Neutrophil (primary cell): ENCODE measurements around the gene ST7.

ENCODE experiments used
- H3K27ac ChIP-seq: fragments of 200-600 bp; sonication (generic); 2 replicates; pipeline ENCODE4 v1.5.1; 2016; ENCODE audit warnings: mild to moderate bottlenecking, moderate library complexity
- H3K27me3 ChIP-seq: fragments of 200-600 bp; sonication (generic); 2 replicates; pipeline ENCODE4 v1.6.0; 2016; ENCODE audit warnings: mild to moderate bottlenecking
- H3K36me3 ChIP-seq: fragments of 200-600 bp; sonication (generic); 2 replicates; pipeline ENCODE4 v1.5.1; 2017
- H3K4me1 ChIP-seq, 2 experiments: fragments of 200-600 bp in 1 of 2; sonication (generic) in 1 of 2; 1 replicate in 1 of 2; 2 replicates in 1 of 2; pipeline versions ENCODE4 v1.5.1 to v1.6.1; 2013 to 2016; ENCODE audit warnings: low read depth in 1 of 2, low read length in 1 of 2, mild to moderate bottlenecking in 1 of 2, moderate library complexity in 1 of 2; ENCODE audit not compliant: control insufficient read depth in 1 of 2, insufficient read depth in 1 of 2
- H3K4me3 ChIP-seq, 2 experiments: fragments of 200-600 bp in 1 of 2; sonication (generic) in 1 of 2; 1 replicate in 1 of 2; 2 replicates in 1 of 2; pipeline ENCODE4 v1.5.1; 2013 to 2016; ENCODE audit warnings: low read depth in 1 of 2, low read length in 1 of 2, mild to moderate bottlenecking in 1 of 2, moderate library complexity in 1 of 2
- H3K9me3 ChIP-seq: fragments of 200-600 bp; sonication (generic); 2 replicates; pipeline ENCODE4 v1.5.1; 2016
- TF ChIP-seq, protein P1 (sequence below): fragments of 200-600 bp; sonication (generic); IDR thresholded peaks from 2 replicates; pipeline ENCODE4 v1.5.1; 2016; ENCODE audit warnings: antibody characterized with exemption

The ST7 gene

DNA sequence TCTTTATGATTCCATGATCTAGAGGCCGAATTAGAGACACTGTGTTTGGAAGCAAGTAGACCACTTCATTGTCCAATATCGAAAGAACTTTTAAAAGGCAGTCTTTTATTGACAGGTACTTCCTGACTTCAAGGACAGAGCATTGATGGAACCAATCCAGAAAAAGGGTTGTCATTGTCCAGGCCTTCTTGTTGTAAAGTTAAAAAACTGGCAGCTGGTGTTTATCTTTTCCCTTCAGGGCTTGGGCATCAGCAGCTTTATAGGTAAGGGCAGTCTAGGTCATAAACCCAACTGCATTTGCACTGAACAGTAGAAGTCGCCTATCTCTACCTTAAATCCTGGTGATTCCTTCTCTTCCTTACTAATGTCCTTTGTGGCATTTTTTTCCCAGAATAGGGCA, 95.6 kb downstream of the ST7 start:
- Histone ChIP-seq H3K4me3 (no peak overlapping the region), H3K4me1 (peaks cover 8 to 12% of the 10 kb centered on the region in 2 experiments), H3K27ac (no peak overlapping the region)

DNA sequence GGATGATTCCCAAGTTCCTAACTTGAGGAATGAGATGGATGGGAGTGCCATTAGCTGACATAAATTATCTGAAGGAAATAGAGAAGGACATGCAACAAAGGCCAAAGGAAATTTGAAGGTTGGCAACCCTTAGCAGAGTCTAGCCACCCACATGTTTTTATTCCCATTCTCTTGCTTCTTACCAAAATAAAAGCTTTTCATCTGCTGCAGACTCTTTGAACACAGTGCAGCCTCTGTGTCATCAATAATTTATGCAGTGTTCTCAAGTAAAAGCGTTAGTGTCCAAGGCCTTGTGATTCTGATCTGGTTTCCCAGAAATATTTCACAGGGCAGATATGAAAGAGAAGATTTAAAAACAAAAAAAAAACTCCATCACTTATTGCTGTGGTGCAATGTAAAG, 98.5 kb downstream of the ST7 start:
- TF ChIP-seq, protein P1, sequence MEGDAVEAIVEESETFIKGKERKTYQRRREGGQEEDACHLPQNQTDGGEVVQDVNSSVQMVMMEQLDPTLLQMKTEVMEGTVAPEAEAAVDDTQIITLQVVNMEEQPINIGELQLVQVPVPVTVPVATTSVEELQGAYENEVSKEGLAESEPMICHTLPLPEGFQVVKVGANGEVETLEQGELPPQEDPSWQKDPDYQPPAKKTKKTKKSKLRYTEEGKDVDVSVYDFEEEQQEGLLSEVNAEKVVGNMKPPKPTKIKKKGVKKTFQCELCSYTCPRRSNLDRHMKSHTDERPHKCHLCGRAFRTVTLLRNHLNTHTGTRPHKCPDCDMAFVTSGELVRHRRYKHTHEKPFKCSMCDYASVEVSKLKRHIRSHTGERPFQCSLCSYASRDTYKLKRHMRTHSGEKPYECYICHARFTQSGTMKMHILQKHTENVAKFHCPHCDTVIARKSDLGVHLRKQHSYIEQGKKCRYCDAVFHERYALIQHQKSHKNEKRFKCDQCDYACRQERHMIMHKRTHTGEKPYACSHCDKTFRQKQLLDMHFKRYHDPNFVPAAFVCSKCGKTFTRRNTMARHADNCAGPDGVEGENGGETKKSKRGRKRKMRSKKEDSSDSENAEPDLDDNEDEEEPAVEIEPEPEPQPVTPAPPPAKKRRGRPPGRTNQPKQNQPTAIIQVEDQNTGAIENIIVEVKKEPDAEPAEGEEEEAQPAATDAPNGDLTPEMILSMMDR, result no peak
- Histone ChIP-seq H3K27ac (no peak overlapping the region), H3K27me3 (no peaks in the 10 kb centered on the region), H3K4me3 (no peak overlapping the region), H3K36me3 (no peaks in the 10 kb centered on the region), H3K4me1 (peaks cover 8 to 12% of the 10 kb centered on the region in 2 experiments), H3K9me3 (no peaks in the 10 kb centered on the region)

More for the DNA sequence above, 95.6 kb downstream of the ST7 start:
- no peaks in the 10 kb centered on the region for H3K36me3 ChIP-seq
- TF ChIP-seq, protein P1, result no peak
- H3K27me3 ChIP-seq, result no peaks in the 10 kb centered on the region
- H3K9me3 ChIP-seq, result no peaks in the 10 kb centered on the region

DNA sequence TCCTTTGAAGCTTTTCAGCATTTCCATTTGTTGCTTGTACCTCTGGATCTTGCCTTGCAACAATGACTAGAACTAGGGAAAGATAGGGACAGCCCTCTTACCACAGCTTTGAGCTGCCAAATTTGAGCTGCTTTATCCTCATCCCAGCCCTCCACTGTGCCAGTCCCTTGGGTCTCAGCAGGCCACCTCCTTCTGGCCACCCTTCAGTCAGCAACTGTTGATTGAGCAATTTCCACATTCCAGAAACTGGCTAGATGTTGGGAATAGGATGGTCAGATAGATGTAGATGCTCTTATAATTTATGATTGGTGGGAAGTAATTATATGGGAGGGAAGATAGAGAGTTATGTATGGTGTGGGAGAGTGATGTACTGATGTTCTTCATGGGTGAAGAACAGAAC, 100.1 kb downstream of the ST7 start:
- peaks cover 6 to 7% of the 10 kb centered on the region in 2 experiments for H3K4me1 ChIP-seq
- H3K9me3 ChIP-seq, result no peaks in the 10 kb centered on the region
- H3K36me3 ChIP-seq, result no peaks in the 10 kb centered on the region
- H3K27me3 ChIP-seq, result no peaks in the 10 kb centered on the region
- H3K27ac ChIP-seq, result no peak overlapping the region
- TF ChIP-seq, protein P1, result no peak
- H3K4me3 ChIP-seq, result no peak overlapping the region

DNA sequence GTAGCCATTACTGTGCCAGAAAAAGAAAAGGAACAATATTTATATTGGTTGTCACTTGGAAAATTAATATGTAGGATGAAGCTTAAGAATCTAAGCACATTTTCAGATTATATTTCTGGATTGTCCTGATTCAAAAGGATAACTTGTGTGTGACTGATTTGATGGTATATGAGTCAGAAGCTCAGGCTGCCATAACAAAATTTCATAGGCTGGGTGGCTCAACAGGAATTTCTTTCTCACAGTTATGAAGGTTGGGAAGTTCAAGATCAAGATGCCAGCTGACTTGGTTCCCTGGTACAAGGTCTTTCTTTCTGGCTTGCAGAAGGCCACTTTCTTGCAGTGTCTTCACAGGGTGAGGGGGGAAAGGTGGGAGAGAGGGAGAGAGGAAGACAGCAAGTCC, 108.5 kb downstream of the ST7 start:
- H3K9me3 ChIP-seq, result no peaks in the 10 kb centered on the region
- H3K27ac ChIP-seq, result no peak overlapping the region
- no peak overlapping the region for H3K4me3 ChIP-seq
- no peaks in the 10 kb centered on the region for H3K27me3 ChIP-seq
- TF ChIP-seq, protein P1, result no peak
- no peaks in the 10 kb centered on the region for H3K4me1 ChIP-seq
- H3K36me3 ChIP-seq, result no peaks in the 10 kb centered on the region

DNA sequence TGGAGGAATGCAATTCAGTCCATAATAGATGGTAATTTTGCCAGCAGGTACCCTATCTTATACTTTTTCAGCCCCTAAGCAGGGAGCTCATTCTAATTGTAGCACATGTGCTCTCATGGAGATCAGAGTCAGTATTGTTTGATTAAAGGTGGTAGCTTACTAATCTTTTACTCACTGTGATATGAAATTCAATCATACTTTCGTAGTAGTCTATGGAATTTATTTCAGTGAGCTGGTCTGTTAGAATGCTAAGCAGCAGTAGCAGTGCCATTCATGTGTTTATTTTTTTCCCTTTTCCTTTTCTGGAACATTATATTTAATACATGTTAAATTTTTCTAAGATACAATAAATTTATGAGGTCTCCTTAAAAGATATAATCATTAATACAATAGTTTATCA, 109.0 kb downstream of the ST7 start:
- Histone ChIP-seq H3K4me3 (no peak overlapping the region), H3K27ac (no peak overlapping the region), H3K9me3 (no peaks in the 10 kb centered on the region), H3K36me3 (no peaks in the 10 kb centered on the region), H3K4me1 (no peaks in the 10 kb centered on the region), H3K27me3 (no peaks in the 10 kb centered on the region)
- TF ChIP-seq, protein P1, result no peak

DNA sequence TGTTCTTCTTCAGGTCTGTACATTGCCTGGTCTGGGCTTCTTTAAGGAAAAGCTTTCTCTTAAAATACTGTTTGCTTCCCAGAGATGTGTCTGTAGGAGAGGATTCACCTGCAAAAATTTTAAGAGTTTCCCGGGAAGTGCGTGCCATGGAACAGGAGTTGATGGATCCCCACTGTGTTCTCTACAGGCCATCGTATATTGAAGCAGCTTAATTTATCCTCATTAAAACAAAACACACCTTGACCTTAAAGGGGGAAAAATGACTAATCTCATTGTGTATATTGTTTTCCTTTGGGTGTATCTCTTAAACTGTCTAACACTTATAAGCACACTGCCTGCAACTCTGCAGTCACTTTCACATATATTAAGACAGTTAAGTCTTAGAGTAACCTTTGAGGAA, 111.4 kb downstream of the ST7 start:
- H3K36me3 ChIP-seq, result no peaks in the 10 kb centered on the region
- TF ChIP-seq, protein P1, result no peak
- H3K27ac ChIP-seq, result no peak overlapping the region
- H3K27me3 ChIP-seq, result no peaks in the 10 kb centered on the region
- no peaks in the 10 kb centered on the region for H3K9me3 ChIP-seq
- no peaks in the 10 kb centered on the region for H3K4me1 ChIP-seq
- no peak overlapping the region for H3K4me3 ChIP-seq
